Measurements from ENCODE around the gene C19orf18.

DNA sequence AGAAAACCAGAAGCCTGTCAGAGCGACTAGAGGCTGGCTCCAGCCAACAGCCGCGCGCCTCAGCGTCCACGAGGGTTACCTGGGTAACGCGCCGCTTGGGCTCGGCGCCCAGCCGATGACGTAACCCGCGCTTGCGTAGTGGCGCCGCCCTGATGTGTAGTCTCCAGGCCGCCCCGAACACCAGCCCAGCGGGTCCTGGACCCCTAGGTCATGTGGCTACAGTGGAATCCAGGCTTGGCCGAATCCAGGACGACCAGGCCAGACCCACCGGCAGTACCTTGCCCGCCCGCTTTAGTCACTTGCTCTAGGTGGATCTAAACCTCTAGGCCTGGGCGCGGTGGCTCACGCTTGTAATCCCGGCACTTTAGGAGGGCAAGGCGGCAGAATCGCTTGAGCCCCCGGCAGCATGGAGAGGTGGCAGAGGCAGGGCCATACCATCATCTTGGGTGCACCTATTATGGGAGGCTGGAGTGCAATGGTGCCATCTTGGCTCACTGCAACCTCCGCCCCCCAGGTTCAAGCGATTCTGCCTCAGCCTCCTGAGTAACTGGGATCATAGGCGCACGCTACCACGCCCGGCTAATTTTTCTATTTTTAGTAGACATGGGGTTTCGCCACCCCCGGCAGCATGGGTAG, 35.5 kb upstream of the C19orf18 start:
- TF ChIP-seq EZH2 (IDR thresholded peaks at IDR 0.05; ENCODE audit: borderline replicate concordance, insufficient read depth, low read length, poor library complexity, severe bottlenecking) (no peak), POLR2AphosphoS5 (IDR thresholded peaks at IDR 0.05) (no peak), MXI1 (conservative IDR thresholded peaks at IDR 0.05; ENCODE audit: poor library complexity, severe bottlenecking) (no peak), EP300 (conservative IDR thresholded peaks at IDR 0.05; ENCODE audit: poor library complexity, severe bottlenecking) (no peak), RAD21 (conservative IDR thresholded peaks at IDR 0.05) (no peak), TAF1 (IDR thresholded peaks at IDR 0.05; ENCODE audit: low read depth) (no peak), SMC3 (conservative IDR thresholded peaks at IDR 0.05; ENCODE audit: poor library complexity) (no peak)
- TF ChIP-seq, protein P1, sequence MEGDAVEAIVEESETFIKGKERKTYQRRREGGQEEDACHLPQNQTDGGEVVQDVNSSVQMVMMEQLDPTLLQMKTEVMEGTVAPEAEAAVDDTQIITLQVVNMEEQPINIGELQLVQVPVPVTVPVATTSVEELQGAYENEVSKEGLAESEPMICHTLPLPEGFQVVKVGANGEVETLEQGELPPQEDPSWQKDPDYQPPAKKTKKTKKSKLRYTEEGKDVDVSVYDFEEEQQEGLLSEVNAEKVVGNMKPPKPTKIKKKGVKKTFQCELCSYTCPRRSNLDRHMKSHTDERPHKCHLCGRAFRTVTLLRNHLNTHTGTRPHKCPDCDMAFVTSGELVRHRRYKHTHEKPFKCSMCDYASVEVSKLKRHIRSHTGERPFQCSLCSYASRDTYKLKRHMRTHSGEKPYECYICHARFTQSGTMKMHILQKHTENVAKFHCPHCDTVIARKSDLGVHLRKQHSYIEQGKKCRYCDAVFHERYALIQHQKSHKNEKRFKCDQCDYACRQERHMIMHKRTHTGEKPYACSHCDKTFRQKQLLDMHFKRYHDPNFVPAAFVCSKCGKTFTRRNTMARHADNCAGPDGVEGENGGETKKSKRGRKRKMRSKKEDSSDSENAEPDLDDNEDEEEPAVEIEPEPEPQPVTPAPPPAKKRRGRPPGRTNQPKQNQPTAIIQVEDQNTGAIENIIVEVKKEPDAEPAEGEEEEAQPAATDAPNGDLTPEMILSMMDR (IDR thresholded peaks at IDR 0.05; ENCODE audit: poor library complexity, severe bottlenecking), result no peak
- TF ChIP-seq, protein P2, sequence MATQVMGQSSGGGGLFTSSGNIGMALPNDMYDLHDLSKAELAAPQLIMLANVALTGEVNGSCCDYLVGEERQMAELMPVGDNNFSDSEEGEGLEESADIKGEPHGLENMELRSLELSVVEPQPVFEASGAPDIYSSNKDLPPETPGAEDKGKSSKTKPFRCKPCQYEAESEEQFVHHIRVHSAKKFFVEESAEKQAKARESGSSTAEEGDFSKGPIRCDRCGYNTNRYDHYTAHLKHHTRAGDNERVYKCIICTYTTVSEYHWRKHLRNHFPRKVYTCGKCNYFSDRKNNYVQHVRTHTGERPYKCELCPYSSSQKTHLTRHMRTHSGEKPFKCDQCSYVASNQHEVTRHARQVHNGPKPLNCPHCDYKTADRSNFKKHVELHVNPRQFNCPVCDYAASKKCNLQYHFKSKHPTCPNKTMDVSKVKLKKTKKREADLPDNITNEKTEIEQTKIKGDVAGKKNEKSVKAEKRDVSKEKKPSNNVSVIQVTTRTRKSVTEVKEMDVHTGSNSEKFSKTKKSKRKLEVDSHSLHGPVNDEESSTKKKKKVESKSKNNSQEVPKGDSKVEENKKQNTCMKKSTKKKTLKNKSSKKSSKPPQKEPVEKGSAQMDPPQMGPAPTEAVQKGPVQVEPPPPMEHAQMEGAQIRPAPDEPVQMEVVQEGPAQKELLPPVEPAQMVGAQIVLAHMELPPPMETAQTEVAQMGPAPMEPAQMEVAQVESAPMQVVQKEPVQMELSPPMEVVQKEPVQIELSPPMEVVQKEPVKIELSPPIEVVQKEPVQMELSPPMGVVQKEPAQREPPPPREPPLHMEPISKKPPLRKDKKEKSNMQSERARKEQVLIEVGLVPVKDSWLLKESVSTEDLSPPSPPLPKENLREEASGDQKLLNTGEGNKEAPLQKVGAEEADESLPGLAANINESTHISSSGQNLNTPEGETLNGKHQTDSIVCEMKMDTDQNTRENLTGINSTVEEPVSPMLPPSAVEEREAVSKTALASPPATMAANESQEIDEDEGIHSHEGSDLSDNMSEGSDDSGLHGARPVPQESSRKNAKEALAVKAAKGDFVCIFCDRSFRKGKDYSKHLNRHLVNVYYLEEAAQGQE (IDR thresholded peaks at IDR 0.05; ENCODE audit: borderline replicate concordance), result no peak

Data from neural cell (in vitro differentiated cells).